ENCODE data around the gene UAP1.
A peak's percentile ranks its signal among the peaks of the same experiment; 100 is the strongest.

Gene UAP1

GRCh38 chr1:162621256-162621655, 59.7 kb downstream of the UAP1 start:
- no peak for DNase-seq (ENCODE audit: low read depth, low spot score)
- in situ Hi-C loops (cut with HindIII; ENCODE audit: low sequenced_read_pairs): no loop called here
- H3K4me3 ChIP-seq (ENCODE audit: low read depth, low read length): no peak overlapping the region
- no peak for TF ChIP-seq CTCF (IDR thresholded peaks at IDR 0.05; ENCODE audit: low read depth, low read length)

GRCh38 chr1:162625679-162626078, 64.2 kb downstream of the UAP1 start:
- TF ChIP-seq CTCF (IDR thresholded peaks at IDR 0.05; ENCODE audit: low read depth, low read length): no peak
- DNase-seq (ENCODE audit: low read depth, low spot score): no peak
- H3K4me3 ChIP-seq (ENCODE audit: low read depth, low read length): no peak overlapping the region
- in situ Hi-C loops (cut with HindIII; ENCODE audit: low sequenced_read_pairs): no loop called here

- TF ChIP-seq CTCF (IDR thresholded peaks at IDR 0.05; ENCODE audit: low read depth, low read length): no peak
- in situ Hi-C loops (cut with HindIII; ENCODE audit: low sequenced_read_pairs): no loop called here
- no peak overlapping the region for H3K4me3 ChIP-seq (ENCODE audit: low read depth, low read length)
- no peak for DNase-seq (ENCODE audit: low read depth, low spot score)
Observed at GRCh38 chr1:162626094-162626493, 64.6 kb downstream of the UAP1 start.

GRCh38 chr1:162626761-162627160, 65.2 kb downstream of the UAP1 start:
- TF ChIP-seq CTCF (IDR thresholded peaks at IDR 0.05; ENCODE audit: low read depth, low read length): no peak
- in situ Hi-C loops (cut with HindIII; ENCODE audit: low sequenced_read_pairs): no loop called here
- DNase-seq (ENCODE audit: low read depth, low spot score): no peak
- H3K4me3 ChIP-seq (ENCODE audit: low read depth, low read length): no peak overlapping the region

- peak; percentile 42 for TF ChIP-seq CTCF (IDR thresholded peaks at IDR 0.05; ENCODE audit: low read depth, low read length)
- in situ Hi-C loops (cut with HindIII; ENCODE audit: low sequenced_read_pairs): no loop called here
- no peak for DNase-seq (ENCODE audit: low read depth, low spot score)
- H3K4me3 ChIP-seq (ENCODE audit: low read depth, low read length): no peak overlapping the region
Observed at GRCh38 chr1:162627662-162628296, 66.3 kb downstream of the UAP1 start.

GRCh38 chr1:162629077-162629627, 67.6 kb downstream of the UAP1 start:
- DNase-seq (ENCODE audit: low read depth, low spot score): peak; percentile 58
- no peak for TF ChIP-seq CTCF (IDR thresholded peaks at IDR 0.05; ENCODE audit: low read depth, low read length)
- in situ Hi-C loops (cut with HindIII; ENCODE audit: low sequenced_read_pairs): no loop called here
- no peak overlapping the region for H3K4me3 ChIP-seq (ENCODE audit: low read depth, low read length)
